ENCODE results near the gene ZNF219. TPM values are rescaled to one million over a fixed set of nuclear protein-coding genes. Genes with fewer than 3 reads are reported as not detected.

The ZNF219 gene
- total RNA-seq, 1 experiment from 2014 or later: 5.9 TPM

- Histone ChIP-seq H3K36me3 (no peaks in the 10 kb centered on the region), H3K4me1 (peaks cover 16% of the 10 kb centered on the region), H3K9me3 (replicated peaks) (no peaks in the 10 kb centered on the region), H3K27ac (no peak overlapping the region), H3K27me3 (no peaks in the 10 kb centered on the region), H3K4me3 (no peak overlapping the region)
- DNase-seq: no peak
These were observed 2.0 kb downstream of the ZNF219 start for GRCh38 chr14:21096438-21096837.

DNA sequence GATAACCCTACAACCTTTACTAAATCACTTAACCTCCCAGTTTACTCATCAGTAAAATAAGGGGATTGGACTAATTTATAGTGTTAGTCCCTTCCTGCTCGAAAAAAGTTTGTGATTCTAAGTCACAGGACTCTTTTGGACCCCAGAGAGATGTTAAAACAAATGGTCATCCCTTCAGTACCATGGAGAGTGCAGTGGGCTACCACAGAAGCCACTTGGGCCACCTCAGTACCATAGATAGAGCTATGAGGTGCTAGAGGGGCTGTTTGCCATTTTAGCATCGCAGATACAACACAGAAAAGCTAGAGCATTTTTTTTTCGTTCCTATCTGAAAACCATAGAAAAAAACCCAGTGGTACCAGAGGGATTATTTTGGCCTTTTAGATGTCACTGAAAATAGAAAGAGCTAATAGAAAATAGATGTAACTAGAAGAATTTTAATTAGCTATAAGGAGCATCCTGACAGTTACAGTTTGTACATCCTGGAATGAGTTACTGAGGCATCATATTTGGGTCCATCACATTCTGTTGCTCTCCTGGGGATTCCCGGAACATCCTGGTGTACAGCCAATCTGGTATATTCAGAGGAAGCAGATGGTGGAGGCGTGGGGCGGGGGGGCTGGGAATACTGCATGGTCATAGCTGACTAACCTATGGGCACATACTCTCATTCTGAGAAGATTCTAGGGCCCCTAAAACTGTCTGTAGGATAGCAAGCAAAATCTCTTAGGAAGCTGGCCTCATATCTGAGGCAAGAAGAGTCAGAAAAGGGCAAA is 2.8 kb downstream of the ZNF219 start:
- no peak overlapping the region for H3K27ac ChIP-seq
- H3K4me3 ChIP-seq: no peak overlapping the region

GRCh38 chr14:21093769-21094681 is 4.4 kb downstream of the ZNF219 start:
- Histone ChIP-seq H3K36me3 (peaks cover 7% of the 10 kb centered on the region; the same call in 1 of the 2 replicates), H3K27ac (no peak overlapping the region), H3K4me1 (peaks cover 9% of the 10 kb centered on the region), H3K9me3 (replicated peaks) (no peaks in the 10 kb centered on the region), H3K27me3 (no peaks in the 10 kb centered on the region), H3K4me3 (no peak overlapping the region)
- DNase-seq: peak in 1 of 2 experiments; percentile 52

More for the DNA sequence above, 2.8 kb downstream of the ZNF219 start:
- peaks cover 16% of the 10 kb centered on the region for H3K4me1 ChIP-seq
- H3K27me3 ChIP-seq: no peaks in the 10 kb centered on the region
- no peaks in the 10 kb centered on the region for H3K36me3 ChIP-seq
- no peak for DNase-seq
- no peaks in the 10 kb centered on the region for H3K9me3 ChIP-seq (replicated peaks)

DNA sequence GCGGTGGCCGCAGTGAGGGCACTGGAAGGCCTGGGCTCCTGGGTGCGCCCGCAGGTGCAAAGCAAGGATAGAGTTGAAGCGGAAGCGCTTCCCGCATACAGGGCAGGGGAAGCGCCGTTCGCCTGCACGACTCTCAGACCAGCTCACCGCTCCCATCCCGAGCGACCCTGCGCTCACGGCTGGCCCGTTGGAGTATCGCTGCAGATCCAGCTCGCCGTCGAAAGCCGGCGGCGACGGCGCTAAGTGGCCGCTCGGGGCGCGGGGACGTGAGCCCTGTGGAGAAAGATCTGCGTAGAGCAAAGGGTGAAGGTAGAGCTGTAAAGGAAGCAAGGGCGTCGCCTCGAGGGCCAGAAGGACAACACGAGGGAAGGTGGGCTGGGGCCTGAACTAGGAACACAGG is 5.4 kb downstream of the ZNF219 start:
- H3K4me3 ChIP-seq: no peak overlapping the region
- H3K4me1 ChIP-seq: peaks cover 7% of the 10 kb centered on the region; the same call in 1 of the 2 replicates
- peaks cover 7% of the 10 kb centered on the region for H3K36me3 ChIP-seq
- no peak overlapping the region for H3K27ac ChIP-seq
- DNase-seq: no peak
- H3K27me3 ChIP-seq: no peaks in the 10 kb centered on the region
- H3K9me3 ChIP-seq (replicated peaks): no peaks in the 10 kb centered on the region

DNA sequence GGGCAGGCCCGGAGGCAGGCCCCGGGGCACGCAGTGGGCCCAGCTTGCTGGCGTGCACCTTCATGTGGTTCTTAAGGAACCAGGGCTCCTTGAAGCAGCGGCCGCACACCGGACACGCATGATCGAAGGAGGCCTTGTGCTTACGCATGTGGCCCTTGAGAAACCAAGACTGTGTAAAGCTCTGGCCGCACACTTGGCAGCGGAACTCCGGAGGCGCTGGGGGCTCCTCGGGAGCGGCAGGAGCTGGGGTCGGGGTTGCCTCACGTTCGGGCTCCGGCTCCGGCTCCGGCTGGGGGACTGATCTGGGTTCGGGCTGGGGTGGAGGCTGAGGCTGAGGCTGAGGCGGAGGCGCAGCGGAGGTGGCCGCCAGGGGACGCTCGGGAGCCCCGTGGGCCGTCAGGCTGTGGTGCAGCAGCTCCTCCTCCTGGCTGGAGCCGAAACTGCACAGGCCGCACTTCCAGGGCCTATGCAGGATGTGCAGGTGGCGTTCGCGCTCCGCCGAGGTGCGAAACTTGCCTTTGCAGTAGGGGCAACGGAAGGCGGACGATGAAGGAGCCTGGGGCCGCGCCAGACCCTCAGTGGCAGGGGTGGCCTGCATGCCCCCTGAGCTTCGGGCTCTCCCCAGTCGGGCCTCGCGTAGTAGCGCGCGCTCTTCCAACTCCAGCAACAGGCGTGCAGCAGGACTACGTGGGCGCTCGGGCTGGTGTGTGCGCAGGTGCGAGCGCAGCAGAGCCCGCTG is 6.0 kb downstream of the ZNF219 start:
- H3K9me3 ChIP-seq (replicated peaks): no peaks in the 10 kb centered on the region
- peak; percentile 54 to 69 for DNase-seq
- H3K4me3 ChIP-seq: no peak overlapping the region
- H3K27me3 ChIP-seq: no peaks in the 10 kb centered on the region
- no peak overlapping the region for H3K27ac ChIP-seq
- peaks cover 13% of the 10 kb centered on the region for H3K36me3 ChIP-seq
- peaks cover 7% of the 10 kb centered on the region; the same call in 1 of the 2 replicates for H3K4me1 ChIP-seq

DNA sequence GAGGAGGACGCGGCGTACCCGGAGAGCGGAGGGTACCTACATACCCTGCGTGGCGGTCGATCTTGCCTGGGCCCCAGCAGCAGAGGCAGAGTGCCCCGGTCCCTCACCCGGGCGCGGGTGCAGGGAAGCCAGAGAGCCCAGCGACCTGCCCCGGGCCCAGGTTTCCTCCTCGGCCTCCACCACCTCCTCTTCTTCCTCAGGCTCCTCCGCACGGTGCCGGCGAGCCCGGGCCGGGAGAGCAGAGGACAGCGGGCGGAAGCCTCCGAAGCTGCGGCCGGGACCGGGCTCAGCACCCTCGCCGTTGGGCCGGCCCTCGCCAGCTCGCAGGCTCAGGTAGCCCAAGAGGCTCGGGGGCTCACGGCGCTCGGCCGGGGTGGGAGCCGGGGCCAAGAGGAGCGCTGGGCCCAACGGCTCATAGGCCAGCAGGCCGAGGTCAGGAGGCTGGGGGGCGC is 6.6 kb downstream of the ZNF219 start:
- Histone ChIP-seq H3K36me3 (peaks cover 16% of the 10 kb centered on the region), H3K4me3 (no peak overlapping the region), H3K9me3 (replicated peaks) (no peaks in the 10 kb centered on the region), H3K4me1 (peaks cover 7% of the 10 kb centered on the region; the same call in 1 of the 2 replicates), H3K27ac (no peak overlapping the region), H3K27me3 (no peaks in the 10 kb centered on the region)
- no peak for DNase-seq

- DNase-seq: no peak
- Histone ChIP-seq H3K9me3 (replicated peaks) (no peaks in the 10 kb centered on the region), H3K27ac (no peak overlapping the region), H3K36me3 (peaks cover 18% of the 10 kb centered on the region), H3K4me1 (peaks cover 7% of the 10 kb centered on the region; the same call in 1 of the 2 replicates), H3K27me3 (no peaks in the 10 kb centered on the region), H3K4me3 (no peak overlapping the region)
These were observed 7.4 kb downstream of the ZNF219 start for GRCh38 chr14:21090940-21091663.

GRCh38 chr14:21090194-21090939 is 8.1 kb downstream of the ZNF219 start:
- Histone ChIP-seq H3K4me3 (no peak overlapping the region), H3K4me1 (peaks cover 7% of the 10 kb centered on the region; the same call in 1 of the 2 replicates), H3K36me3 (peaks cover 18% of the 10 kb centered on the region), H3K9me3 (replicated peaks) (no peaks in the 10 kb centered on the region), H3K27ac (no peak overlapping the region), H3K27me3 (no peaks in the 10 kb centered on the region)
- no peak for DNase-seq

DNA sequence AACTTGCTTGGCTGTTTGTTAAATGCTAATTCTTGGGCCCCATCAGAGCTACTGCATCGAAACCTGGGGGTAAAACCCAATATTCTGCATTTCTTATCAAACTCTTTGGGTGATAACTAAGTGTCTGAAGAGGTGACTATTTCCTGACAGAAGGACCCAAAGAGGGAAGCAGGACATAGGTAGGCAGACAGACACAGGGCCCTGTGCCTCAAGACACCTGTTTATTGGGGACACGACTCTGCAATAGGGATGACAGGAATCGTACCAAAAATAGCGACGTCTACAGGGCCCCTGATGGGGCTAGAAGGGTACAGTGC is 8.6 kb downstream of the ZNF219 start:
- Histone ChIP-seq H3K27ac (no peak overlapping the region), H3K4me3 (no peak overlapping the region), H3K9me3 (replicated peaks) (no peaks in the 10 kb centered on the region), H3K4me1 (peaks cover 7% of the 10 kb centered on the region; the same call in 1 of the 2 replicates), H3K27me3 (no peaks in the 10 kb centered on the region), H3K36me3 (peaks cover 18% of the 10 kb centered on the region)
- no peak for DNase-seq

DNA sequence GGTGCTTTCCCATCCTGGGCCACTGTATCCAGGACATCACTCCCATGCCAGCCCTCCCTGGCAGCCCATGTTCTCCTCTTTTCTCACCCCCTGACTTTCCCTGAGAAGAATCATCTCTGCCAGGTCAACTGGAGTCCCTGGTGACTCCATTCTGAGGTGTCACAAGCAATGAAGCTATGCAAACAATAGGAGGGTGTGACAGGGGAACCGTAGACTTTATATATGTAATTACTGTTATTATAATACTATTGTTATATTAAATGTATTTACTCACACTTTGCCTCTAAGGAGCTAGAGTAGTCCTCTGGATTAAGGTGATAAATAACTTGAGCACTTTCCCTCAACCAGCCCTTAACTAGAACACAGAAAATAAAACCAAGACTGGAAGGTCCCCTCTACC is 9.2 kb downstream of the ZNF219 start:
- Histone ChIP-seq H3K27ac (no peak overlapping the region), H3K4me1 (peaks cover 7% of the 10 kb centered on the region; the same call in 1 of the 2 replicates), H3K9me3 (replicated peaks) (no peaks in the 10 kb centered on the region), H3K4me3 (no peak overlapping the region), H3K36me3 (peaks cover 20% of the 10 kb centered on the region), H3K27me3 (no peaks in the 10 kb centered on the region)
- DNase-seq: no peak

- Histone ChIP-seq H3K36me3 (peaks cover 22% of the 10 kb centered on the region), H3K27me3 (no peaks in the 10 kb centered on the region), H3K9me3 (replicated peaks) (no peaks in the 10 kb centered on the region), H3K4me3 (no peak overlapping the region), H3K27ac (no peak overlapping the region), H3K4me1 (peaks cover 3% of the 10 kb centered on the region; the same call in 1 of the 2 replicates)
- DNase-seq: no peak
These were observed 9.8 kb downstream of the ZNF219 start for GRCh38 chr14:21088687-21089086.

DNA sequence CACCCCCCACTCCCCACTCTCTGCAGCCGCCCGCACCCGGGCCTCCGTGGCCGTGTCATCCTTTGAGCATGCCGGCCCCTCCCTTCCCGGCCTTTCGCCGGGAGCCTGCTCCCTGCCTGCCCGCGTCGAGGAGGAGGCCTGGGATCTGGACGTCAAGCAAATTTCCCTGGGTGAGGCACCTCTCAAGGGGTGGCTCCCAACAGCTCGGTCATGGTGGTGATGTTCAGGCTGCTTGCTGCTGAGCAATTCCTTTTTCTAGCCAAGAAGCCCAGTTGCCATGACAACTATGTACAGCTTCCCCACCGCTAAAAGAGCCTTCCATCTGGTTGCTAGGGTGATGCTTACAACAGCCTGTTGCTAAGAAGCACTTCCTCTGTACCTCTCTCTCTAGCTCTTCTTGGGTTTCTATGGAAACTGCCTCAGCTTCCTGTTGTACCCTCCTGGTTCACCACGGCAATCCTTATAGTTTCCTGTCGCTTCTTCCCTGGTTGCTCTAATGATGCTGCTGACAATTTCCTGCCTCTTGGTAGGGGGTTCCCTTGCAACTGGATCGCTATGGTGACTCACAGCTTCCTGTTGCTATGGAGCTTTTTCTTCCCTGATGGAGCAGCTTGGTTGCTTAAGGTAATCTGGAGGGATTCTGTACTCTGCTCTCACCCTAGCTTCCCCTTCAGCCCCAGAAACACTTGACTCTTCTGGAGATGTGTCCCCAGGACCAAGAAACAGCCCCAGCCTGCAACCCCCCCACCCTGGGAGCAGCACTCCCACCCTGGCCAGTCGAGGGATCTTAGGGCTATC is 11.0 kb downstream of the ZNF219 start:
- no peaks in the 10 kb centered on the region for H3K9me3 ChIP-seq (replicated peaks)
- no peak overlapping the region for H3K4me3 ChIP-seq
- H3K36me3 ChIP-seq: peaks cover 30% of the 10 kb centered on the region
- H3K4me1 ChIP-seq: no peaks in the 10 kb centered on the region
- no peak for DNase-seq
- no peak overlapping the region for H3K27ac ChIP-seq
- H3K27me3 ChIP-seq: no peaks in the 10 kb centered on the region

GRCh38 chr14:21086908-21087293 is 11.6 kb downstream of the ZNF219 start:
- Histone ChIP-seq H3K27me3 (no peaks in the 10 kb centered on the region), H3K4me3 (no peak overlapping the region), H3K36me3 (peaks cover 35% of the 10 kb centered on the region), H3K9me3 (replicated peaks) (no peaks in the 10 kb centered on the region), H3K4me1 (no peaks in the 10 kb centered on the region), H3K27ac (no peak overlapping the region)
- no peak for DNase-seq
